Measurements from ENCODE around the gene LRCH4. TPM values are rescaled to one million over a fixed set of nuclear protein-coding genes. Genes with fewer than 3 reads are reported as not detected.

Gene LRCH4
- total and polyA plus RNA-seq, 9 of the 15 experiments (the other 6 are each of a cell fraction or from before 2014, with no cell fraction given) = 0.06 to 63.3 (median 15.0) TPM

DNA sequence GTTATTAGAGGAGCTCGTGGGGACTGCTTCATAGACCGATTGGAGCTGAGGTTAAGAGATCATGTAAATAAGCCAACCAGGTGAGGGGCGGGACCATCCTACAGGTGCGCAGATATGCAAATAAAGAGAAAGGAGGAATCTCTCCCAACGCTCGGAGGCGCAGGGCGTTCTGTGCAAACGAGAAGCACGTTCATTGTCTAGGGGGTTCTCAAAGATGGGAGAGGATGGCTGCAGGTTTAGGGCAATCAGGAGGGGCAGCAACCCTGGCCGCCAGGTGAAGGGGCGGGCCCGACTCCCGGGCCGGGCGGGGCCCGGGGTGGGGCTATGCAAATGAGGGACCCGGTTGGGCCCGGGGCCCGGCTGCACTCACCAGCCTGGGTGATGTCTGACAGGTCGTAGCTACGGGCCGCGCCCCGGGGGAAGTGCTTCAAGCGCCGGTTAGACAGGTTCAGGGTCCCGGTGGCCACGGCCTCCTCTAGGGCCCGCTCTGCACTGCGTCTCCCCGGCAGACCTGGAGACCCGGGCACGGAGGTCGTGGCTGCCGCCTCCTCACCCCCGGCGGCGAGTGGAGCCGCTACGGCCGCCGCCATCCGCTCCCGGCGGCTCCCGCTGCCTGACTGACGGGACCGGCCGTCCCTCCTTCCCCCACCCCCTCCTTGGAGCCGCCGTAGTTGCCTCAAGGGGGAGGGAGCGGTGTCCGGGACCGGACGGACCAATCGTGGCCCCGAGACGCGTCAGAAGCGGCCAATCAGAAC is at the start of gene LRCH4 (continued):
- TF ChIP-seq FOXO4 (CRISPR knock-in tag; IDR thresholded peaks at IDR 0.05) (no peak), PKNOX1 (IDR thresholded peaks at IDR 0.05) (no peak), FOXA3 (CRISPR knock-in tag; conservative IDR thresholded peaks at IDR 0.05 in 1 of 2, IDR thresholded peaks at IDR 0.05 in 1 of 2) (no peak), CREBBP (IDR thresholded peaks at IDR 0.05; ENCODE audit: low read depth, low read length) (no peak), ZKSCAN8 (CRISPR knock-in tag; IDR thresholded peaks at IDR 0.05) (no peak), ZNF174 (CRISPR knock-in tag; IDR thresholded peaks at IDR 0.05) (no peak), ELF1 (tag; IDR thresholded peaks at IDR 0.05) (no peak)
- TF ChIP-seq, protein P1, sequence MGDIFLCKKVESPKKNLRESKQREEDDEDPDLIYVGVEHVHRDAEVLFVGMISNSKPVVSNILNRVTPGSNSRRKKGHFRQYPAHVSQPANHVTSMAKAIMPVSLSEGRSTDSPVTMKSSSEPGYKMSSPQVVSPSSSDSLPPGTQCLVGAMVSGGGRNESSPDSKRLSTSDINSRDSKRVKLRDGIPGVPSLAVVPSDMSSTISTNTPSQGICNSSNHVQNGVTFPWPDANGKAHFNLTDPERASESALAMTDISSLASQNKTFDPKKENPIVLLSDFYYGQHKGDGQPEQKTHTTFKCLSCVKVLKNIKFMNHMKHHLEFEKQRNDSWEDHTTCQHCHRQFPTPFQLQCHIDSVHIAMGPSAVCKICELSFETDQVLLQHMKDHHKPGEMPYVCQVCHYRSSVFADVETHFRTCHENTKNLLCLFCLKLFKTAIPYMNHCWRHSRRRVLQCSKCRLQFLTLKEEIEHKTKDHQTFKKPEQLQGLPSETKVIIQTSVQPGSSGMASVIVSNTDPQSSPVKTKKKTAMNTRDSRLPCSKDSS (IDR thresholded peaks at IDR 0.05; ENCODE audit: low read depth, partially characterized antibody) = no peak
- TF ChIP-seq, protein P2, sequence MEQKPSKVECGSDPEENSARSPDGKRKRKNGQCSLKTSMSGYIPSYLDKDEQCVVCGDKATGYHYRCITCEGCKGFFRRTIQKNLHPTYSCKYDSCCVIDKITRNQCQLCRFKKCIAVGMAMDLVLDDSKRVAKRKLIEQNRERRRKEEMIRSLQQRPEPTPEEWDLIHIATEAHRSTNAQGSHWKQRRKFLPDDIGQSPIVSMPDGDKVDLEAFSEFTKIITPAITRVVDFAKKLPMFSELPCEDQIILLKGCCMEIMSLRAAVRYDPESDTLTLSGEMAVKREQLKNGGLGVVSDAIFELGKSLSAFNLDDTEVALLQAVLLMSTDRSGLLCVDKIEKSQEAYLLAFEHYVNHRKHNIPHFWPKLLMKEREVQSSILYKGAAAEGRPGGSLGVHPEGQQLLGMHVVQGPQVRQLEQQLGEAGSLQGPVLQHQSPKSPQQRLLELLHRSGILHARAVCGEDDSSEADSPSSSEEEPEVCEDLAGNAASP (IDR thresholded peaks at IDR 0.05) = no peak
- TF ChIP-seq, protein P3, sequence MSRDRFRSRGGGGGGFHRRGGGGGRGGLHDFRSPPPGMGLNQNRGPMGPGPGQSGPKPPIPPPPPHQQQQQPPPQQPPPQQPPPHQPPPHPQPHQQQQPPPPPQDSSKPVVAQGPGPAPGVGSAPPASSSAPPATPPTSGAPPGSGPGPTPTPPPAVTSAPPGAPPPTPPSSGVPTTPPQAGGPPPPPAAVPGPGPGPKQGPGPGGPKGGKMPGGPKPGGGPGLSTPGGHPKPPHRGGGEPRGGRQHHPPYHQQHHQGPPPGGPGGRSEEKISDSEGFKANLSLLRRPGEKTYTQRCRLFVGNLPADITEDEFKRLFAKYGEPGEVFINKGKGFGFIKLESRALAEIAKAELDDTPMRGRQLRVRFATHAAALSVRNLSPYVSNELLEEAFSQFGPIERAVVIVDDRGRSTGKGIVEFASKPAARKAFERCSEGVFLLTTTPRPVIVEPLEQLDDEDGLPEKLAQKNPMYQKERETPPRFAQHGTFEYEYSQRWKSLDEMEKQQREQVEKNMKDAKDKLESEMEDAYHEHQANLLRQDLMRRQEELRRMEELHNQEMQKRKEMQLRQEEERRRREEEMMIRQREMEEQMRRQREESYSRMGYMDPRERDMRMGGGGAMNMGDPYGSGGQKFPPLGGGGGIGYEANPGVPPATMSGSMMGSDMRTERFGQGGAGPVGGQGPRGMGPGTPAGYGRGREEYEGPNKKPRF (IDR thresholded peaks at IDR 0.05; ENCODE audit: low read depth, low read length) = no peak
- TF ChIP-seq, protein P4, sequence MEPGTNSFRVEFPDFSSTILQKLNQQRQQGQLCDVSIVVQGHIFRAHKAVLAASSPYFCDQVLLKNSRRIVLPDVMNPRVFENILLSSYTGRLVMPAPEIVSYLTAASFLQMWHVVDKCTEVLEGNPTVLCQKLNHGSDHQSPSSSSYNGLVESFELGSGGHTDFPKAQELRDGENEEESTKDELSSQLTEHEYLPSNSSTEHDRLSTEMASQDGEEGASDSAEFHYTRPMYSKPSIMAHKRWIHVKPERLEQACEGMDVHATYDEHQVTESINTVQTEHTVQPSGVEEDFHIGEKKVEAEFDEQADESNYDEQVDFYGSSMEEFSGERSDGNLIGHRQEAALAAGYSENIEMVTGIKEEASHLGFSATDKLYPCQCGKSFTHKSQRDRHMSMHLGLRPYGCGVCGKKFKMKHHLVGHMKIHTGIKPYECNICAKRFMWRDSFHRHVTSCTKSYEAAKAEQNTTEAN (CRISPR knock-in tag; IDR thresholded peaks at IDR 0.05) = no peak
- TF ChIP-seq, protein P5, sequence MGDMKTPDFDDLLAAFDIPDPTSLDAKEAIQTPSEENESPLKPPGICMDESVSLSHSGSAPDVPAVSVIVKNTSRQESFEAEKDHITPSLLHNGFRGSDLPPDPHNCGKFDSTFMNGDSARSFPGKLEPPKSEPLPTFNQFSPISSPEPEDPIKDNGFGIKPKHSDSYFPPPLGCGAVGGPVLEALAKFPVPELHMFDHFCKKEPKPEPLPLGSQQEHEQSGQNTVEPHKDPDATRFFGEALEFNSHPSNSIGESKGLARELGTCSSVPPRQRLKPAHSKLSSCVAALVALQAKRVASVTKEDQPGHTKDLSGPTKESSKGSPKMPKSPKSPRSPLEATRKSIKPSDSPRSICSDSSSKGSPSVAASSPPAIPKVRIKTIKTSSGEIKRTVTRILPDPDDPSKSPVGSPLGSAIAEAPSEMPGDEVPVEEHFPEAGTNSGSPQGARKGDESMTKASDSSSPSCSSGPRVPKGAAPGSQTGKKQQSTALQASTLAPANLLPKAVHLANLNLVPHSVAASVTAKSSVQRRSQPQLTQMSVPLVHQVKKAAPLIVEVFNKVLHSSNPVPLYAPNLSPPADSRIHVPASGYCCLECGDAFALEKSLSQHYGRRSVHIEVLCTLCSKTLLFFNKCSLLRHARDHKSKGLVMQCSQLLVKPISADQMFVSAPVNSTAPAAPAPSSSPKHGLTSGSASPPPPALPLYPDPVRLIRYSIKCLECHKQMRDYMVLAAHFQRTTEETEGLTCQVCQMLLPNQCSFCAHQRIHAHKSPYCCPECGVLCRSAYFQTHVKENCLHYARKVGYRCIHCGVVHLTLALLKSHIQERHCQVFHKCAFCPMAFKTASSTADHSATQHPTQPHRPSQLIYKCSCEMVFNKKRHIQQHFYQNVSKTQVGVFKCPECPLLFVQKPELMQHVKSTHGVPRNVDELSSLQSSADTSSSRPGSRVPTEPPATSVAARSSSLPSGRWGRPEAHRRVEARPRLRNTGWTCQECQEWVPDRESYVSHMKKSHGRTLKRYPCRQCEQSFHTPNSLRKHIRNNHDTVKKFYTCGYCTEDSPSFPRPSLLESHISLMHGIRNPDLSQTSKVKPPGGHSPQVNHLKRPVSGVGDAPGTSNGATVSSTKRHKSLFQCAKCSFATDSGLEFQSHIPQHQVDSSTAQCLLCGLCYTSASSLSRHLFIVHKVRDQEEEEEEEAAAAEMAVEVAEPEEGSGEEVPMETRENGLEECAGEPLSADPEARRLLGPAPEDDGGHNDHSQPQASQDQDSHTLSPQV (IDR thresholded peaks at IDR 0.05) = no peak

Measured in K562 (cell line).